NCI-H748 (cell line): ENCODE data around the gene IFT22.
A peak's percentile ranks its signal among the peaks of the same experiment; 100 is the strongest.
"Not testable (repeated sequence)": the region's sequence is repeated elsewhere in the genome, so short reads cannot be mapped to it uniquely, and the experiment has no call there.

Experiments used
- DNase-seq: peaks from one replicate; lab custom pipeline; 2025; ENCODE audit not compliant: unreplicated experiment; lab: John Stamatoyannopoulos, UW

The IFT22 gene

DNA sequence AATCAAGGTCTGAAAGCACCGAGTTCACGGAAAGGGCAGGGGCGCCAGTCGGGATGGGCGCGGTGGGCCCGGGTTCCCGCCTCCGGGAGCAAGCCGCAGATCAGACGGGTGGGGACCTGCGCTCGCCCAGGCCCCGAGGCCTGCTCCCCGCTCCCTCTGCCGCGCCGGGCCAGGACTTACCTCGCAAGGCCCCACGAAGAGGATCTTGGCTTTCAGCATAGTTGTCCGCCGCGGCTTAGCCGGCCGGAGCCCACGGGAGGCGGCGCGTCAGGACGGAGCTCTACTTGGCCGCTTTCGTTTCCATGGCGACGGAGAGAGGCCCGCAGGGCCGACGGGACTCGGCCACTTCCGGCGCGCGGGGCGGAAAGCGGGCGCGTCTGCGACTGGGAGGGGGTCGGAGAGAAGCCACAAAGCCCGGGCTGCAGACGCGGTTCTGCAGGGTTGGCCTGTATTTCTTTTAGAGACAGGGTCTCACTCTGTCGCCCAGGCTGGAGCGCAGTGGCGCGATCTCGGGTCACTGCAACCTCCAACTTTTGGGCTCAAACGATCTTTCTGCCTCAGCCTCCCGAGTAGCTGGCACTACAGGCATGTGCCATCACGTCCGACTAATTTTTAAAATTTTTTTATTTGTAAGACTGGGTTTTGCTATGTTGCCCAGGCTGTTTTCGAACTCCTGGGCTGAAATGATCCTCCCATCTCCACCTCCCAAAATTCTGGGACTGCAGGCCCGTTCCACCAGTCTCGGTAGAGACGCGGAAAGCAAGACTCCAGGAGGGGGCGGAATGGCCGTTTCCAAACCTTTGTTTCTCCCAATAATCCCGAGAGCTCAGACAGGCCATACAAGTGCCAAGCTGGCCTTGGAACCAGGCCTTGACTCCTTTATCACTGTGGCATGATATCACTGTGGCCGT, at the start of gene IFT22:
Gene IFT22, minus strand, starts transcription at position 322 of the 911 bp plus-strand sequence. Its CDS starts 103 bp downstream, at position 219.
- peak; percentile 98 for DNase-seq

GRCh38 chr7:101370836-101371235, 49.2 kb upstream of the IFT22 start:
- no peak for DNase-seq

DNA sequence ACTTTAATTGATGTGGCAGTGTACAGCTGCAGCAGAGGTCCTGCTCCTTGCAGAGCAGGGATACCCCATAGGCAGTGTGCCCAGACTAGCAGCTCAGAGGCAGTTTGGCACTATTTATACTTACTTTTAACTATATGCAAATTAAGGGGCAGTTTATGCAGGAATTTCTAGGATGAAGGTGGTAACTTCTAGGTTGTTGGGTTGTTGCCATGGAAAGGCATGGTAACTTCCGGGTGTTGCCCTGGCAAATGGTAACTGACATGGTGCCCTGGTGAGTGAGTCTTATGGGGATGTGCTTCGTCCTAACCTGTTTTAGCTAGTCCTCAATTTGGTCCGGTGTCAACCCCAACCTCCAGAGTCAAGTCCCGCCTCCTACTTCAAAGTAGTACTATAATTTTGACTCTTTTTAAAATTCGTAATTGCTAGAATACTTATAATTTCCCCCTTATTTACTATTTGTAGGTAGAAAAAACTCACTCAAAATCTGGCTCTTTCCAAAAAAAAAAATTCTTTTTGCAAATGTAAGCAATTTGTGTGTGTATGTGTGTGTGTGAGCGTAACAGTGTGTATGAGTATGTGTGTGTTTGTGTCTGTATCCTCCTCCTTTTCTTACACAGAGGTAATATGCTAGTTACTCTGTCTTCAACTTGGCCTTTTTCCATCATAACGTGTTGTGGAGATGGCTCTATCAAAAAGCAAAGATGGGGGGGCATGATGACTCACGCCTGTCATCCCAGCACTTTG, 47.0 kb upstream of the IFT22 start:
- DNase-seq: no peak

DNA sequence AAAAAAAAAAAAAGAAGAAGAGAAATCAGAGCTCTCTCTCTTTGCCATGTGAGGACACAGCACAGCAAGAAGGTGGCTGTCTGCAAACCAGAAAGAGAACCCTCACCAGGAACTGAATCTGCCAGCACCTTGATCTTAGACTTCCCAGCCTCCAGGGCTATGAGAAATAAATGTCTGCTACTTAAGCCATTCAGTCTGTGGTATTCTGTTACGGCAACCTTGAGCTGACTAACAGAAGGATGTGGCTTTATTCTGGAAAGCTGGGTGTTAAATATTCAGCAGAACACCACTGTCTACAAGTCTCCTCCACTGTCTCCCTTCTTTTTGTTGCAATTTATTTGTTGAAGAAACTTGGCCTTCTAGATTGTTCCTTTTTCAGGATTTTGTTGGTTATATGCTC, 46.1 kb upstream of the IFT22 start:
- DNase-seq: no peak

DNA sequence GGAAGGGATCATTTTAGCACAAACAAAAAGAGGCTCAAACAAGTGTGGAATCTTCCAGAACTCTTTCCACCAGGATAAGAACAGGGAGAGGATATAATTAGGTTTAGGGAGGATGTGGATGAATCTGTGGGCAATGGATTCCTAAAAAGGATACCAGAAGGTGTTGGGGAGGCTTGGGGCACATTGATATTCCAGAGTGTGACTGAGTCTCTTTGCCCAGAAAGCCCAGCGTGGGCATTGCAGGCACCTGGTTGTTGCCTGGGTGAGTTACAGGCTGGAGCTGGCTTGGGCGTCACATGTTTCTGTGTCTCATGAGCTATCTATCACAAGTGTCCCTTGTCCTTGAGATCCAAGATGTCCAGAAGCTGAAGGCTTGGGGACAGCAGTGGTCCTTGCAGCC, 44.3 kb upstream of the IFT22 start:
- no peak for DNase-seq

DNA sequence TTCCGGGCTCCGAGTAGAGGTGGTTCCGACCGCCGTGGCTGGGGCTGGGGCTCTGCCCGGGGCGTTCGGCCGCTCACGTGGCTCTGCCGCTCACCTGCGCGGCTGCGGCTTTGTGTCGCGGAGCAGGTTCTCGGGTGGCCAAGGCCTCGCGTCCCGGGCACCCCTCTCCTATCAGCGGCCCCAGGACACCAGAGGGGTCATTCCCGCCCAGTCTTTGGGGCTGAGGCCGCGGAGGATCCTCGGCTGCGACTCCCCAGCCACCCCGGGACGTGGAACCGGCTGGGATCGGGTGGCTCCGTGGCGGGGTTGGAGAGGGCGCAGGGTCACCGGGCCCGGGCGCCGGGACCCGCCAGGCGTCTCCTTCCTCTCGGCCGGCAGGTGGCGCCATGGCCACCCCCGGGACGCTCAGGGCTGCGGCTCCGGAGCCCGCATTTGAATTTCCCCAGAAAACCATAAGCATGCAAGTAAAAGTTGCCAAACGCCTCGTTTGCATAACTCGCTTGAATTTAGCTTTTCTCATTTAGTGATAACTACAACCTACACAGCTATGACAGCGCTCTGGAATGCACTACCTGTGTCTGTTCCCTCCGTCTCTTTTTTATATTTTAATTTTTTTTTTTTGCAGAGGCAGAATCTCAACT, 42.2 kb upstream of the IFT22 start:
- peak; percentile 67 for DNase-seq

DNA sequence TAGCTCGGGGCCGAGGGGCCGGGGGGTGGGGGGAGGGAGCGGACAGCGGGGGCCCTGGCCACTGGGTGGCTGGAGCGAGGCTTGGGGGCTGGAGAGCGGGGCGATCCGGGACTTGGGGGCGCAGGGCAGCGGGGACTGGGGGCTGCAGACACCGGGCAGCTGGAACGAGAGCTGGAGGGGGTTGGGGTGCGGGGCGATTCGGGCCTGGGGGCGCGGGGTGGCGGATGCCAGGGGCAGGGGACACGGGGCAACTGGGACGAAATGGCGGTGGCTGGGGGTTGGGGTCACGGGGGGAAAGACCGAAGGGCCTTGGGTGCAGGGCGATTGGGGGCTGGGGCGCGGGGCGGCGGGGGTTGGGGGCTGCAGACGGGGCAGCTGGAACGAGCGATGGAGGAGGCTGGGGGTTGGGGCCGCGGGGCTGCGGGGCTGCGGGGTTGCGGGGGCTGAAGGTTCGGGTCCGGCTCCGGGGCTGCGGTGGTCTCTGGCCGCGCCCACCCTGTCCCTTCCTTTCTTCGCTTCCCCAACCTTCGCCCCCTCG, 41.7 kb upstream of the IFT22 start:
- no peak for DNase-seq

DNA sequence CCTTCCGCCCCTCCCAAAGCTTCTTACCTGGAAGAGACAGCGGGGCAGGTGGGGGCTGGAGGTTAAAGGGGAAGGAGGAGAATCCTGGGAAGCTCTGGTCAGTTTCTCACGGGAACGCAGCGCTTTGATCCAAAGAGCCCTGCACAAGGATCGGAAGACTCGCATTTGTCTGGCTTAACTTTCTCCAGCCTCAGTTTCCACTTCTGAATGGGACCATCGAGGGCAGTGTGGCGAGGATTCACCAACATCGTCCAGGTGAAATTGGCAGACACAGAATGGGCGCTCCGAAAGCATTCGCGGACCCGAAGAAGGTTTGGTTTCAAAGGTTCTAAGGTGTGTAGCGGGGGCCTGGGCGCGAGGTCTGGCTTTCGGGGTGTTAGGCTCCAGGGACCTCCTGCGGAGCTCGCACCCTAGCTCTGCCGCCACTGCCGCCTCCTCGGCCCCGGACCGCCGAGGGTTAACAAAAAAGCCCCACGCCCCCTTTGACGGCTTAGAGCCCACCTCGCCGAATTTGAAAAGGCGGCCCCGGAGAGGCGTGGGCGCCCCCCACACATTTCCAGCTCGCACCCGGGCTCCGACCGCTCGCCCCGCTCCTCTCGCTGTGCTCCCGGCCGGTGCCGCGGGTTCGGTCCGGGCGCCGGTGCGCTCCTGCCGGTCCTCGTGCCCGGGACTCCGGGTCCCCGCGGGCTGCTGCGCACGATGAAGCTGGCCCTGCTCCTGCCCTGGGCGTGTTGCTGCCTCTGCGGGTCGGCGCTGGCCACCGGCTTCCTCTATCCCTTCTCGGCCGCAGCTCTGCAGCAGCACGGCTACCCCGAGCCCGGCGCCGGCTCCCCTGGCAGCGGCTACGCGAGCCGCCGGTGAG, 41.0 kb upstream of the IFT22 start, which contains the start of gene COL26A1:
Gene COL26A1, plus strand, starts transcription at position 542 of the 862 bp plus-strand sequence. Its CDS starts 158 bp downstream, at position 700.
- peak; percentile 60 for DNase-seq

- DNase-seq: no peak
Observed at GRCh38 chr7:101357433-101357832, 35.8 kb upstream of the IFT22 start.

- DNase-seq: no peak
Observed at GRCh38 chr7:101352920-101353308, 31.3 kb upstream of the IFT22 start.

DNA sequence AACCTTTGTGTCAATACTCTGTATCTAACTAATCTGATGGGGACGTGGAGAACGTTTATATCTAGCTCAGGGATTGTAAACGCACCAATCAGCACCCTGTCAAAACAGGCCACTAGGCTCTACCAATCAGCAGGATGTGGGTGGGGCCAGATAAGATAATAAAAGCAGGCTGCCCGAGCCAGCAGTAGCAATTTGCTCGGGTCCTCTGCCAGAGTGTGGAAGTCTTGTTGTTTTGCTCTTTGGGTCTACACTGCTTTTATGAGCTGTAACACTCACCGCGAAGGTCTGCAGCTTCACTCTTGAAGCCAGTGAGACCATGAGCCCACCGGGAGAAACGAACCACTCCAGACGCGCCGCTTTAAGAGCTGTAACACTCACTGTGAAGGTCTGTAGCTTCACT, 27.7 kb upstream of the IFT22 start:
- DNase-seq: not testable (repeated sequence)

DNA sequence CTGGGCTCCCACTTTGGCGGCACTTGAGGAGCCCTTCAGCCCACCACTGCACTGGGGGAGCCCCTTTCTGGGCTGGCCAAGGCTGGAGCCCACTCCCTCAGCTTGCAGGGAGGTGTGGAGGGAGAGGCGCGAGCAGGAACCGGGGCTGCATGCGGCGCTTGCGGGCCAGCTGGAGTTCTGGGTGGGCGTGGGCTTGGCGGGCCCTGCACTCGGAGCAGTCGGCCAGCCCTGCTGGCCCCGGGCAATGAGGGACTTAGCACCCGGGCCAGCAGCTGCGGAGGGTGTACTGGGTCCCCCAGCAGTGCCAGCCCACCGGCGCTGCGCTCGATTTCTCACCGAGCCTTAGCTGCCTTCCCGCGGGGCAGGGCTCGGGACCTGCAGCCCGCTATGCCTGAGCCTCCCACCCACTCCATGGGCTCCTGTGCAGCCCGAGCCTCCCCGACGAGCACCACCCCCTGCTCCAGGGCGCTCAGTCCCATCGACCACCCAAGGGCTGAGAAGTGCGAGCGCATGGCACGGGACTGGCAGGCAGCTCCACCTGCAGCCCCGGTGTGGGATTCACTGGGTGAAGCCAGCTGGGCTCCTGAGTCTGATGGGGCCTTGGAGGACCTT, 26.9 kb upstream of the IFT22 start:
- DNase-seq: not testable (repeated sequence)

DNA sequence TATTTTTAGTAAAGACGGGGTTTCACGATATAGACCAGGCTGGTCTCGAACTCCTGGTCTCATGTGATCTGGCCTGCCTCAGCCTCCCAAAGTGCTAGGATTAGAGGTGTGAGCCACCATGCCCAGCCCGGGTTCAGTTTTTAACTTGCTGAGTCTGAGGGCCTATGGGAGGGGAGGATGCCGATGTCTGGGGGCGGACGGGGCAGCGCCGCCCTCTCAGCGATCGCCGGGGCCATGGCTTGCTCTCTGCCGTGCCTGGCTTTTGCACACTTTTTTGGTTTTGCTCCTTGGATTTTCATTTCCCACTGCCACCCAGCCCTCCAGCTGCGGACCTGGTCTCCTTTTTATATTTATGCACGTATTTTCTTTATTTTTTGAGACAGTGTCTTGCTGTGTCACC, 25.9 kb upstream of the IFT22 start:
- DNase-seq: no peak

DNA sequence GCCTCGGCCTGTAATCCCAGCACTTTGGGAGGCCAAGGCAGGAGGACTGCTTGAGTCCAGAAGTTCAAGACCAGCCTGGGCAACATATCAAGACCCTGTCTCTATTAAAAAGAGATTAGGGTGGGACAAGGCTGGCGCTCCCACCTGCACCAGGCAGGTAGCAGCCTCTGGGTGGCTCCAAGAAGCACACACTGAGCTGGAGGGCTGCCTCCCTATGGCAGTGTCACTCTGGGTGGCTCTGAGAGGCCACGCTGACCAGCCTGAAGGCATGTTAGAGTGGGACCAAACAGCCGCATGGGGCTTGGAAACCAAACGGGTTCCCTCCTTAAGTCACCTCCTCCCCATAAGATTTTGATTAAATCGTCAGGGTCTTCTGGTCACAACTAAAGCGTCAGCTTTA, 21.3 kb upstream of the IFT22 start:
- no peak for DNase-seq

GRCh38 chr7:101340379-101340778, 18.8 kb upstream of the IFT22 start:
- DNase-seq: no peak

- DNase-seq: no peak
Observed at GRCh38 chr7:101333912-101334311, 12.3 kb upstream of the IFT22 start.

GRCh38 chr7:101332026-101332425, 10.4 kb upstream of the IFT22 start:
- DNase-seq: no peak

DNA sequence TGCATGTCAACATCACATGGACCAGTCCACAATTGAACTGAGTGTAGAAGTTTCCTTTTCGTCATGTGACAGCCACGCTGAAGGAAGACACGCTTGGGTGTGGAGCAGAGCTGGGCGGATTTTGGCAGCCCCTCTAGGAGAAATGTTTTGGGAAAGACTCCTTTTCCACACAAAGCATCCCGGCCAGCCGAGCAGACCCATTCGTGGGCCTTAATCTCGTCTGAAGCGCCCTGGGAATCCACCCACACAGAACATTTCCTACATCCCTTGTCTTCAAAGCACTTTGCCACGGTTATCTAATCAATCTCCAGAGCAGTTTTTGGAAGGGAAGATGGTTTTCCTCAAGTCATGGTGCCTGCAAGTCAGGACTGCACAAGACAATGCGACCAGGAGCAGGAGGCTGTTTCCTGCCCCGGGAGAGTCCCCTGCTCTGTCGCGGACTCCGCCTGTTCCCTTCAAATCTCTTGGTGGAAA, 8.4 kb upstream of the IFT22 start:
- DNase-seq: no peak

GRCh38 chr7:101328159-101328558, 6.5 kb upstream of the IFT22 start:
- DNase-seq: no peak

- no peak for DNase-seq
Observed at GRCh38 chr7:101319401-101319800, 2.2 kb downstream of the IFT22 start.
